Activated CD8-positive, alpha-beta T cell treated with anti-CD3 and anti-CD28 coated beads for 36 hours (primary cell): ENCODE measurements around the gene CBLN4. TPM values are rescaled to one million over a fixed set of nuclear protein-coding genes. Genes with fewer than 3 reads are reported as not detected.

Experiments used
- ATAC-seq: fragments of 200-7000 bp; cut with Tn5 transposase; one replicate; pipeline ENCODE4 v1.10.0; 2021; ENCODE audit warnings: mild to moderate bottlenecking, moderate library complexity
- CTCF ChIA-PET: fragments of 350-600 bp; sonication (Branson Sonifier 250); formaldehyde crosslinking; loops from one replicate; lab custom pipeline; 2021; ENCODE audit warnings: antibody characterized with exemption; lab: Charles Lee
- POLR2A ChIA-PET: fragments of 350-600 bp; sonication (Branson Sonifier 250); formaldehyde crosslinking; loops from one replicate; lab custom pipeline; 2021; ENCODE audit warnings: antibody characterized with exemption; lab: Charles Lee
- DNase-seq: peaks from one replicate; pipeline ENCODE4 v3.0.0-alpha.2; 2020
- H3K27ac Mint-ChIP-seq: one replicate; pipeline ENCODE4 v1.8.0; 2021; ENCODE audit warnings: mild to moderate bottlenecking, mixed read lengths
- H3K27me3 Mint-ChIP-seq: one replicate; pipeline ENCODE4 v1.8.0; 2021; ENCODE audit warnings: mixed read lengths
- H3K36me3 Mint-ChIP-seq: one replicate; pipeline ENCODE4 v1.8.0; 2021; ENCODE audit warnings: low read depth, mixed read lengths
- H3K4me1 Mint-ChIP-seq: one replicate; pipeline ENCODE4 v1.8.0; 2021; ENCODE audit warnings: low read depth, mixed read lengths
- H3K4me3 Mint-ChIP-seq: one replicate; pipeline ENCODE4 v1.8.0; 2021; ENCODE audit warnings: mild to moderate bottlenecking, moderate library complexity, mixed read lengths
- H3K9me3 Mint-ChIP-seq: one replicate; pipeline ENCODE4 v1.8.0; 2021; ENCODE audit warnings: mixed read lengths
- CTCF ChIP-seq: fragments of 200-600 bp; IDR thresholded peaks from one replicate; pipeline ENCODE4 v1.8.0; 2022; ENCODE audit warnings: antibody characterized with exemption, mild to moderate bottlenecking
- intact Hi-C: fragments of 100-400 bp; cut with micrococcal nuclease; formaldehyde crosslinking; loops from one replicate; pipeline ENCODE4 v1.10.0; 2022
- total RNA-seq, 2 experiments: library from RNA; stranded (reverse); gene quantifications; one replicate each; pipeline ENCODE4 v1.2.3, GENCODE V29; 2021

The CBLN4 gene
- total RNA-seq: not detected

- ATAC-seq: no peak
- H3K36me3 Mint-ChIP-seq: no peaks in the 10 kb centered on the region
- H3K27ac Mint-ChIP-seq: no peak within 1 kb of the TSS
- ChIA-PET CTCF (no interaction called here), POLR2A (no interaction called here)
- no peak within 1 kb of the TSS for H3K4me3 Mint-ChIP-seq
- DNase-seq: no peak
- no peaks in the 10 kb centered on the region for H3K4me1 Mint-ChIP-seq
- H3K9me3 Mint-ChIP-seq: peaks cover 6% of the 10 kb centered on the region
- intact Hi-C loops: no loop called here
- peaks cover 26% of the 10 kb centered on the region for H3K27me3 Mint-ChIP-seq
- no peak for TF ChIP-seq CTCF
Measured at GRCh38 chr20:56005389-56005715, at the start of gene CBLN4. TSS of gene CBLN4 (minus strand) at chr20:56005519. CDS start at chr20:56004171, 1,348 bp downstream.

GRCh38 chr20:56043227-56043626 lies 37.9 kb upstream of the CBLN4 start:
- H3K27ac Mint-ChIP-seq: no peak overlapping the region
- POLR2A ChIA-PET: no interaction called here

GRCh38 chr20:56032251-56032650 lies 26.9 kb upstream of the CBLN4 start:
- TF ChIP-seq CTCF: no peak
- Mint-ChIP-seq H3K9me3 (peaks cover 23% of the 10 kb centered on the region), H3K36me3 (no peaks in the 10 kb centered on the region), H3K4me3 (no peak overlapping the region), H3K4me1 (no peaks in the 10 kb centered on the region), H3K27me3 (no peaks in the 10 kb centered on the region), H3K27ac (no peak overlapping the region)
- no peak for DNase-seq
- intact Hi-C loops: no loop called here
- no peak for ATAC-seq
- POLR2A ChIA-PET: no interaction called here
- CTCF ChIA-PET: no interaction called here

More at GRCh38 chr20:56043227-56043626, 37.9 kb upstream of the CBLN4 start:
- Mint-ChIP-seq H3K36me3 (no peaks in the 10 kb centered on the region), H3K27me3 (no peaks in the 10 kb centered on the region), H3K4me3 (no peak overlapping the region), H3K9me3 (peaks cover 4% of the 10 kb centered on the region), H3K4me1 (no peaks in the 10 kb centered on the region)
- TF ChIP-seq CTCF: no peak
- CTCF ChIA-PET: no interaction called here
- ATAC-seq: no peak
- intact Hi-C loops: no loop called here
- DNase-seq: no peak

- Mint-ChIP-seq H3K36me3 (no peaks in the 10 kb centered on the region), H3K9me3 (peaks cover 4% of the 10 kb centered on the region)
- intact Hi-C loops: no loop called here
Measured at GRCh38 chr20:56018716-56019115, 13.4 kb upstream of the CBLN4 start.

GRCh38 chr20:56018194-56018593 lies 12.9 kb upstream of the CBLN4 start:
- ChIA-PET POLR2A (no interaction called here), CTCF (no interaction called here)
- H3K27ac Mint-ChIP-seq: no peak overlapping the region
- DNase-seq (no peak), ATAC-seq (no peak)
- no peak for TF ChIP-seq CTCF
- no peaks in the 10 kb centered on the region for H3K4me1 Mint-ChIP-seq
- peaks cover under 1% of the 10 kb centered on the region for H3K9me3 Mint-ChIP-seq
- H3K4me3 Mint-ChIP-seq: no peak overlapping the region
- intact Hi-C loops: no loop called here
- H3K27me3 Mint-ChIP-seq: no peaks in the 10 kb centered on the region
- no peaks in the 10 kb centered on the region for H3K36me3 Mint-ChIP-seq

More at GRCh38 chr20:56018716-56019115, 13.4 kb upstream of the CBLN4 start:
- ChIA-PET CTCF (no interaction called here), POLR2A (no interaction called here)
- Mint-ChIP-seq H3K4me1 (no peaks in the 10 kb centered on the region), H3K27ac (no peak overlapping the region), H3K27me3 (no peaks in the 10 kb centered on the region), H3K4me3 (no peak overlapping the region)
- ATAC-seq (no peak), DNase-seq (no peak)
- TF ChIP-seq CTCF: no peak
